HCT116 (cell line): ENCODE results near the gene COL20A1.

ENCODE experiments used
- CTCF ChIP-seq, 3 experiments: fragments of 200-600 bp in 1 of 3; sonication (generic) in 1 of 3; IDR thresholded peaks in 2 of 3; conservative IDR thresholded peaks in 1 of 3; 2 replicates each; pipeline ENCODE4 v1.5.1; 2012 to 2017; ENCODE audit warnings: low read depth in 2 of 3, low read length in 2 of 3, antibody characterized with exemption in 1 of 3, borderline replicate concordance in 1 of 3, control low read depth in 1 of 3, mild to moderate bottlenecking in 1 of 3, mixed read lengths in 1 of 3, mixed run types in 1 of 3, moderate library complexity in 1 of 3; ENCODE audit not compliant: insufficient read depth in 1 of 3
- POLR2A ChIP-seq: IDR thresholded peaks from 2 replicates; pipeline ENCODE4 v1.7.0; 2011; ENCODE audit warnings: borderline replicate concordance; ENCODE audit not compliant: insufficient read depth, insufficient read length; ENCODE audit errors: extremely low read depth
- POLR2AphosphoS5 ChIP-seq: IDR thresholded peaks from 2 replicates; pipeline ENCODE4 v1.6.1; 2011; ENCODE audit warnings: mild to moderate bottlenecking, low read depth, low read length, moderate library complexity
- RAD21 ChIP-seq: IDR thresholded peaks from 2 replicates; pipeline ENCODE4 v1.6.1; 2012; ENCODE audit warnings: low read depth, mild to moderate bottlenecking
- SIN3A ChIP-seq: IDR thresholded peaks from 2 replicates; pipeline ENCODE4 v1.6.1; 2012; ENCODE audit warnings: low read depth
- YY1 ChIP-seq: IDR thresholded peaks from 2 replicates; pipeline ENCODE4 v1.6.1; 2011; ENCODE audit warnings: low read length, low read depth, moderate library complexity, mild to moderate bottlenecking; ENCODE audit not compliant: insufficient replicate concordance; ENCODE audit errors: extremely low read depth
- ZBTB33 ChIP-seq: IDR thresholded peaks from 2 replicates; pipeline ENCODE4 v1.6.1; 2011; ENCODE audit warnings: mild to moderate bottlenecking, low read length, moderate library complexity; ENCODE audit not compliant: insufficient replicate concordance; ENCODE audit errors: extremely low read depth
- ZFX ChIP-seq: fragments of 450-650 bp; IDR thresholded peaks from 2 replicates; pipeline ENCODE4 v1.6.1; 2017

- TF ChIP-seq POLR2A (no peak), SIN3A (no peak), ZBTB33 (no peak), CTCF (IDR thresholded peaks at IDR 0.05 in 2 of 3, conservative IDR thresholded peaks at IDR 0.05 in 1 of 3; ENCODE audit: borderline replicate concordance in 1 of 3, insufficient read depth in 1 of 3, low read depth in 2 of 3, low read length in 2 of 3) (no peak), YY1 (no peak), POLR2AphosphoS5 (no peak), RAD21 (no peak), ZFX (no peak)
Measured at GRCh38 chr20:63296531-63297299, 3.7 kb downstream of the COL20A1 start.
